Right lung (tissue), 5 donors: ENCODE data around the gene ITSN2. TPM values are rescaled to one million over a fixed set of nuclear protein-coding genes. Genes with fewer than 3 reads are reported as not detected.

Experiments used
- DNase-seq, 2 donors: peaks; one replicate each; pipeline ENCODE4 v3.0.0-alpha.2; 2013
- polyA plus RNA-seq, 5 donors: library from polyadenylated mRNA; unstranded; fragments of 120-200 nt; gene quantifications; one replicate each; pipeline versions ENCODE4 v1.2.1 to v1.2.3, GENCODE V29; 2013; ENCODE audit warnings: inconsistent platforms in 1 of 5, low replicate concordance in 1 of 5; ENCODE audit not compliant: insufficient read length in 5 of 5, insufficient read depth in 1 of 5

Gene ITSN2
- polyA plus RNA-seq, 5 donors = 26.7 to 43.4 (median 37.7) TPM

DNA sequence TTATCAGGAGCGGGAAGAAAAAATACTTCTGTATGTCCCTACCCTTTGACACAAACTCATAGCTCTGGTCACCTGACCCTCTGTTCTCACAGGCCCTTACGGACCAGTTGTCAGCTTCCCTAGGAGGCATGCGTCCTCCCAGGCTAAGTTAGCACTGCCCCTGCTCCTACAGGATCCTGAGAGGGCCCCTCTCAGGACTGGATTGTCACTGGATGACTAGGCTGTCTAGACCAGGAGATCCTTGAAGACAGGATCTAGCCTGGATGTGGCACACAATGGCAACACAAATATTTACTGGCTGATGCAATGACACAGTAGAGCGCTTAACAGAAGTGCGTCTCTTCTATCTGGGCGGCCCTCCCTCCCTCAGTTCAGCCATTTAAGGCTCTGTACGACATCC is 177.8 kb downstream of the ITSN2 start:
- DNase-seq = no peak

DNA sequence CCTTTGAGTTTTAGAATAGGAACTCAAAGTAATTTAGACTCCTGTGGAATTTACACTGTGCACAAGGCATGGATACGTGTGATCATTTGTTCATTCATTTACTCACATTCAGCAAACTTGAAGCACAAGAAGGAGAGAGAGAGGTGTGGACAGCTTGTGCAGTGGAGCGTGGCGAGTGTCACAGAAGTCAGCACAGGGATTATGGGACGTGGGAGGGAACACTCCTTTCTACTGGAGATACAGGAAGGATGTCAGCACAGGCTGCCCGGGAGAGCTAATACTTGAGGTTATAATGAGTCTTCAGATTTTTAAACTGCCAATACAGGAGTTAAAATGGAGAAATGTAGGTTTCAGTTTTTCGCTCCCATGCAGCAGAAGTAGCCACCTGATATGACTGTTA is 178.5 kb downstream of the ITSN2 start:
- no peak for DNase-seq

DNA sequence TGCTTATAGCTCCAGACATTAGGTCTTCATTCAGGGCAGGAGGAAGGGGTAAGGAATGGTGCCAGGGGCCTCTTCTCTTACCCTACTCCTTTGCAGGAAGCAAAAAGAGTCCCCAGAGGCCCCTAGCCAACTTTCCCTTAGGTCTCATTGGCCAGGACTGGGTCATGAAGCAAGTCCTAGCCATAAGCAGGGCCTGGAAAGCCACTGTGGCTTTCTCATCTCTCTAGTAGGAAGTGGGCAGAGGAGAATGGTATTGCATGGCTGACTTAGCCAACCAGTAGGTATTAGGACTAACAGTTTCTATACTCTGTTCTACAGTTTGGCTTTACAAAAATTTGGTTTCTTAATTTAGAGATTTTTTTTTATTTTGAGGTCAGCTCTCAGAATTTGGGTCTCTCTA is 180.7 kb downstream of the ITSN2 start:
- no peak for DNase-seq

DNA sequence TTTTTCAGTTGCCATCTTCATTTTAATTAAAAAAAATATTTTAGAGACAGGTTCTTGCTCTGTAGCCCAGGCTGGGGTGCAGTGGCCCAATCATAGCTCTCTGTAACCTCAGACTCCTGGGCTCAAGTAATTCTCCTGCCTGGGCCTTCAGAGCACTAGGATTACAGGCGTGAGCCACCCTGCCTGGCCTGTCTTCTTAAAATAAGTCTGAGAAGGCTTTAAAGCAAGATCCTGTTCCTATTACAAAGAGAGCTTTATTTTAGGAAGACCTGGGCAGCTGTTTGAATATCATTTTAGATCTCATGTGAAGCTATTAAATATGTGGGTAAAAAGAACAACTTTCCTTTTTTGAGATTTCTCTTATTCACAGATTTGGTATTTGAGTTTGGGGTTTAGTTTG is 184.0 kb downstream of the ITSN2 start:
- no peak for DNase-seq

DNA sequence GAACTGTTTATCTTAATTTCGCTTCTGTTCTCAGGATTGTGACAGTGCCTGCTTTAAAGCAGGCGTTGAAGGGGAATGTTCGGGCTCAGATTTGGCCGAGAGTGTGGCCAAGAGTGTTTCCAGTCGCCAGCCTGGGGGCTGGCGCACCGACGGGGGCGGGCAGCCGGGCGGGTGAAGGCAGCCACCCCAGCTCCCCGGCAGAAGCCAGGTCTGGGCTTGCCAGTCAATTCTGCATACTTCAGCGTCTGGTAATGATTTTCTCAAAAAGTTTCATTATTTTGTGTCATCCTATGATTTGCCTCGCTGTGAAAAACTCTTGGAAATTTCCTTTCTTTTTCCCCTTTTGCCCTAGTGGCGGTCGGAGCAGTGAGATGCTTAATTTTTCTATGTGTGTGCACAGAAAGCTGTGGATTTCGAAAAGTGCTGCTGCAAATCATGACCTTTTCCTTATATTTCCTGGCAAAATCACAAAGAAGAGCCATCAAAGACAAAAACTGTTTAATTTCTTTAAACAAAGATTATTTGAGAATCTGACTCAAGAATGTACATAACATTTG is 184.6 kb downstream of the ITSN2 start:
- DNase-seq = no peak

DNA sequence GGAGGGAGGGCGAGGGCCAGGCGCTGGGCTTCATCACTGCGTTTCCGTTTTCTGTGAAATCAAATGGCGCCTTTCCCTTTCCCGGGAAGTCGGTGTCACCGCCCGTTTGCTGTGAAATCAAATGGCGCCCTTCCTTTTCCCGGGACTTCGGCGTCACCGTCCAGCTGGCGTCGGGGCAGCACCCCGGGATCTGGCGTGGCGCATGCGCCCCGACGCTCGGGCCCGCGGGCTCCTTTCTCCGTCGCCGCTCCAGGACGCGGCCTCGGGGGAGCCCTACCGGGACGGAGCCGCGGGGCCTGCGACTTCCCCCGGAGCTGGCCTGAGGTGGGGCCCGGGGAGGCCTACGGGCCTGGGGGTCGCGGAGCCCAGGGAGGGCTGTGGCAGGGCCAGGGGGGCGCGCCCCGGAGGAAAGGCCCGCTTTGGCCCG is 185.5 kb downstream of the ITSN2 start, which contains the start of gene FAM228A:
TSS of gene FAM228A (plus strand) at position 203 of the 427 bp plus-strand sequence. CDS start 428 bp downstream, outside the sequence.
- no peak for DNase-seq

DNA sequence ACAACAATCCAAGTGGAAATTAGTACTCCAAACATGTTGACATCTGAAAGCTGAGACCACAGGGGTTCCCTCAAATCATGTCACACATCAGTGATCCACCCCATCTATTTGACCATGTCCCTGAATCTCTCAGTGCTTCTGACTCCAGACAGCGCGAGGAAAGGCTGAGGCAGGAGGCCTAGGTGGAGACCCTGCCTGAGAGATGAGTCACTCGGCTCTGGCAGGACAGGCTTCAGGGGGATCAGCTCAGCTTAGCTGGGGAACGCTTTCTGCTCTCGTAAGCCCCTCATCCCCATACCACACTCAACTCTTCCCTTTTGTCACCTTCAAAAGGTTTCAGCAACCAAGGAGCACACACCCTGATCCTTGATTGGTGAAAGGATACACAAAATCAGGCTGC is 191.3 kb downstream of the ITSN2 start:
- DNase-seq = no peak

DNA sequence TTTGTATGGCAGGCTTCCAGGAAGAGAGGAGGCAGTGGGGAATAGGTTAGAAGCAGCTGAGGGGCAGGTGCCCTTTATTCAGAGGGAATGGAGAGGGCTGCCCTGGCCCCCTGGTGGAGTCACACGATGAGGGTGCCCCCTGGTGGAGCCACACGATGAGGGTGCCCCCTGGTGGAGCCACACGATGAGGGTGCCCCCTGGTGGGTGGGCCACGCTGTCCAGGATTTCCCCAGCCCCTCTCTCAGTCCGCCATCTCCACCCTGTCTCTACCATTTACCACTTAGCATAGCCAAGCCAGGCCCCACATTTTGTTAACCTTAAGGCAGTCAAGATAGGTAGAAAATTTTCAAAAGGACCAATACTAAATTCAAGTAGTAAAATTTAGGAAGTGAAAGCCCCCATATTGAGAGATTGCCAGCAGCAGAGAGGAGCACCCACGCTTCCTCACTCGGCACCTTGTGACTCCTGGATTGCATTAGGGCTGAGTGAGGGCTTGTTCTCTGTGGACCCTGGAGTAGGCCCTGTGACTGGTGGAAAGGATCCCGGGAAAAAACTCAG is 195.8 kb downstream of the ITSN2 start:
- DNase-seq = no peak

DNA sequence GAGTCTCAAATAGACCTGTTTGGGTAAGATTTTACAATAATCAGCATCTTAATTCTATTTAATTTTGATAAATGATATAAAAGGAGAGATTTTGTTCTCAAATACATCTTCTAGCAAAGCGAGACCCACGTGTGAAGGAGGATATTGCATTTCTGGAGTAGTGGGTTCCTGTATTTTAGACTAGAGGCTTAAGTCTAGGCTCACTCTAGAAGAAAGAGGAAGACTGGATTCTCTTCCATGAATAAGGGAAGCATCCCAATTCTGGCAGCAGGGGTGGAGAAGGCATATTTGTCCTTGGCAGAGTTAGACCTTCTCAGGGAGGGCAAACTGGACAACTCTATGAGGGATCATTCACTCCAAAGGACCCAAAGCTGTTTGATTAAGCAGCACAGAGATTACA is 196.7 kb downstream of the ITSN2 start:
- DNase-seq = no peak

DNA sequence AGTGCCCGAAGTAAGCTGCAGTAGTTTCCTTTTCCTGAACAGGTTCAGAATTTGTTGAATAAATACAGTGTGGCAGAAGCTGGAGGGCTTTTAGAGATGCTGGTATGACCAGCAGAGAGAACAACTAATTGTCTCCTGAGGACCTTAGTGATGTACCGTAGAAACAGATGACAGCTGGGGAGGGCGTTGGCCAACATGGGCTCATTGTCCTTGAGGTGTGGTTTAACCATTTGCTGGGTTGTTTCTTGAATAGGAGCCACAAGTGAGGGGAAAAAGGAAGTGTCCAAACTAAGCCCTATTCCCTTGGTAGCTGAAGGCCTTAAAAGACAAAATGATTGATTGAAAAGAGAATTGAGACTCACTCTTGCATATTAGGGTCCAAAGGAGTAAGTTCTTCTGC is 197.2 kb downstream of the ITSN2 start:
- DNase-seq = no peak

DNA sequence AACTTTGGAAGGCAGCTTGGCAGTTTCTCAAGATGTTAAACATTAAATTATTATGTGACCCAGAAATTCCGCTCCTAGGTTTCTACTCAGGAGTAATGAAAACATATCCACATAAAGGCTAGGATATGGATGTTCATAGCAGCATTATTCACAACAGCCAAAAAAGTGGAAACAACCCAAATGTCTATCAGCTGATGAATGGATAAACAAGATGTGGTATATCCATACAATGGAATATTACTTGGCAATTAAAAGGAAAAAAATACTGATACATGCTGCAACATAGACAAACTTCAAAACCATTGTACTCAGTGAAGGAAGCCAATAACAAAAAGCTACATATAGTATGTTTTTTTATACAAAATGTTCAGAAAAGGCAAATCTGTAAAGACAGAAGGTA is 197.8 kb downstream of the ITSN2 start:
- DNase-seq = no peak

DNA sequence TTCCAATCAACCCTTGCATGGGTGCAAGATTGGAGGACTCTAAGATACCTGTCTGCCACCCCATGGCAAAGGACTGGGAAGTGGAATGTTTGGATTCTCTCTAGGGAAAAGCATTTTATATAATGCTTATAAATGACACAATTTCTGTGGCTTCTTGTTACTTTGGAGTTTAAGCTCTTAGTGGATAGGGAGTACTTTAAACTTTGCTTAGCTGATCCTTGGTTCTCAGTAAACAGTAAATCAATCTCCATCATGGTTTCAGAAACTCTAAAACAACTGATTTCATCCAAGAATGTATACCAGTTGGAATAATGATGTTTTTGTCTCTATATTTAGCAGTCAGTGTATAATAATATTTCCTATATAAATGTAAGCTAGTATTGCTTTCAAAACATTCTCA is 199.6 kb downstream of the ITSN2 start:
- no peak for DNase-seq

DNA sequence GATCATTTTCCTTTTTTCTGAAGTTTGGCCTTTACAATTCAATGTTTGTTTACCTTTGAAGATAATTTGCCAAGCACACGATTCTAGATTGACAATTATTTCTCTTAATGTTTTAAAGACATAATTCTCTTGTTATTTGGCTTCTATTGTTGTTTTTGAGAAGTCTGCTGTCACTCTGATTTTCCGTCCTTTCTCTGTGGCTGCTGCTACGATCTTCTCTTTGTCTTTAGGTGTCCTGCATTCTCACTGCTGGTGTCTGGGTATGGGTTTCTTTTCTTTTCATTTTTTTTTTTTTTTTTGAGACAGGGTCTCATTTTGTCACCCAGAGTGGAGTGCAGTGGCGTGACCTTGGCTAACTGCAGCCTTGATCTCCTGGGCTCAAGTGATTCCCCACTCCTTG is 200.6 kb downstream of the ITSN2 start:
- no peak for DNase-seq

DNA sequence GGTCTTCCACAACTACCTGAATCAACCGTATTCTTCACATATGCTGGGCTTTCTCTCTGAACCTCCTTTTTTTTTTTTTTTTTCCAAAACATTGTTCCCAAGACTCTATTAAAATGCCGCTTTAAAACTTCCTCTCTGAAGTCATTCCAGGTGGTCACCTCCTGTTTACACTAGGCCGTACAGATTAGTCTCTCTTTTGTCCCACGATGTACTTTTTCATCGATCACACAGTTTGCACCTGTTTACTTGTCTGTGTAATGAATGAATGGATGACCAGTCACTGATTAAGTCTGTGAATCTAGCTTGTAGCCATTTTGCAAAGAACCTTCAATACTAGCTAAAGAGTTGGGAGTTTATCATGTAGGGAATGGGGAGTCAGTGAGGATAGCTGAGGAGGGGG is 202.2 kb downstream of the ITSN2 start:
- DNase-seq = no peak

DNA sequence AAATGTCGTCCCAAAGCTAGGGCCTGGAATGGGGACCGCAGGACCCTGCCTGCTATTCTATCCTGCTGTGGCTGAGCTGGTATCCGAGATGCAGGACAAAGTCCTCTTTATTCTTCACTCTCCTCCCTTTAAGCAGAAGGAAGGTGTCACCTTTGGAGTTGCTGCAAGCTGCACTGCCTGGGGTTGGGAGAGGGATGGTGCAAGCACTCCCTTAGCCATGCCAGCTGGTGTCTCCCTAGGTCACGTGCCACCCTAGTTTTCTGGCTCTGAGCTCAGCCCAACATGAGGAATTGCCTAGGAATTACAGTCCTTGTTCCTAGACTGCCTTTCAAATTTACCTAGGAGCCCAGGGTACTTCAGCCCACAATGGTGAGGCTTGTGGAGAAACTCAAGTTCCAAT is 206.9 kb downstream of the ITSN2 start:
- DNase-seq = no peak

Other genes starting within 250 kb of the ITSN2 start
- gene PFN4, start 237.2 kb downstream of the ITSN2 start, polyA plus RNA-seq = 1 to 10 TPM; 2.3 to 3.7 (median 3.2) TPM
- 10 to 100 TPM; 22.2 to 30.6 (median 27.3) TPM for gene FAM228B, start 237.1 kb downstream of the ITSN2 start, polyA plus RNA-seq
- 1 to 10 TPM; 1.1 to 3.4 (median 1.6) TPM for gene FAM228A, start 185.5 kb downstream of the ITSN2 start, polyA plus RNA-seq
- gene NCOA1, start 130.7 kb upstream of the ITSN2 start, polyA plus RNA-seq = 10 to 100 TPM; 44.3 to 67.1 (median 61.0) TPM